GM12878 (cell line): Measurements from ENCODE around the gene MIA3. TPM values are rescaled to one million over a fixed set of nuclear protein-coding genes. Genes with fewer than 3 reads are reported as not detected.

ENCODE experiments used
- ATAC-seq: fragments of 200-7000 bp; cut with Tn5 transposase; 3 replicates; pipeline ENCODE4 v1.9.1; 2020; ENCODE audit warnings: mild to moderate bottlenecking, moderate library complexity
- BruUV-seq: library from RNA; stranded (reverse); fragments of 400-500 nt; replicated peaks from 2 replicates; lab custom pipeline; 2021; lab: Mats Ljungman, UMichigan
- CTCF ChIA-PET: fragments of 300-600 bp; sonication (Branson Sonifier 250); formaldehyde crosslinking; extraction: SDS; loops from one replicate; lab custom pipeline; 2021; ENCODE audit warnings: inconsistent platforms; lab: Yijun Ruan, JAX
- POLR2A ChIA-PET: fragments of 350-600 bp; formaldehyde crosslinking; extraction: SDS; loops from one replicate; lab custom pipeline; 2021; ENCODE audit warnings: inconsistent platforms; lab: Charles Lee
- RAD21 ChIA-PET: fragments of 300-600 bp; sonication (Branson Sonifier 250); formaldehyde crosslinking; loops from one replicate; lab custom pipeline; 2023; ENCODE audit warnings: antibody characterized with exemption; ENCODE audit not compliant: unreplicated experiment; lab: Charles Lee
- SMC1A ChIA-PET: fragments of 300-600 bp; sonication (Branson Sonifier 250); formaldehyde crosslinking; loops from one replicate; lab custom pipeline; 2023; ENCODE audit not compliant: unreplicated experiment, uncharacterized antibody; lab: Charles Lee
- DNase-seq: peaks from one replicate; pipeline ENCODE4 v3.0.0-alpha.2; 2011; ENCODE audit warnings: low read depth, low spot score
- FAIRE-seq: peaks from 3 replicates; lab custom pipeline; 2011; peaks lifted over from hg19 to GRCh38; lab: Jason Lieb, UNC
- H2AFZ ChIP-seq: 2 replicates; pipeline ENCODE4 v1.6.0; 2011; ENCODE audit warnings: low read depth, low read length, control low read depth; ENCODE audit not compliant: control insufficient read depth
- H3K27ac ChIP-seq: 2 replicates; pipeline ENCODE4 v1.5.1; 2011; ENCODE audit warnings: control low read depth; ENCODE audit not compliant: control insufficient read depth, insufficient read depth
- H3K27me3 ChIP-seq, 2 experiments: replicated peaks in 1 of 2; 2 replicates each; pipeline versions ENCODE4 v1.6.0 to v1.6.1; 2011; ENCODE audit warnings: low read length in 1 of 2; ENCODE audit not compliant: control insufficient read depth in 2 of 2, insufficient read depth in 2 of 2
- H3K36me3 ChIP-seq, 2 experiments: 2 replicates each; pipeline ENCODE4 v1.5.1; 2011; ENCODE audit warnings: low read length in 1 of 2; ENCODE audit not compliant: control insufficient read depth in 2 of 2, insufficient read depth in 2 of 2
- H3K4me1 ChIP-seq: 2 replicates; pipeline ENCODE4 v1.6.1; 2011; ENCODE audit warnings: mild to moderate bottlenecking, low read length, moderate library complexity, mixed read lengths; ENCODE audit not compliant: control insufficient read depth, insufficient read depth
- H3K4me2 ChIP-seq: 2 replicates; pipeline ENCODE4 v1.6.0; 2011; ENCODE audit warnings: control low read depth; ENCODE audit not compliant: control insufficient read depth, insufficient read depth
- H3K4me3 ChIP-seq: fragments of 200-600 bp; sonication (generic); 2 replicates; pipeline ENCODE4 v1.5.1; 2016
- H3K79me2 ChIP-seq: 2 replicates; pipeline ENCODE4 v1.6.0; 2011; ENCODE audit warnings: low read length; ENCODE audit not compliant: control insufficient read depth, insufficient read depth
- H3K9ac ChIP-seq: 2 replicates; pipeline ENCODE4 v1.8.0; 2011; ENCODE audit warnings: low read length, control low read depth, mixed read lengths; ENCODE audit not compliant: control insufficient read depth, insufficient read depth
- H3K9me3 ChIP-seq: replicated peaks from 3 replicates; pipeline ENCODE4 v1.5.1; 2011; ENCODE audit warnings: mild to moderate bottlenecking, low read length; ENCODE audit not compliant: control insufficient read depth, insufficient read depth
- H4K20me1 ChIP-seq: 2 replicates; pipeline ENCODE4 v1.6.0; 2011; ENCODE audit not compliant: control insufficient read depth, insufficient read depth
- EP300 ChIP-seq, 2 experiments: fragments of 150-350 bp in 1 of 2; IDR thresholded peaks; 2 replicates each; pipeline ENCODE4 v1.6.1; 2011 to 2012; ENCODE audit warnings: low read depth in 2 of 2, low read length in 2 of 2, borderline replicate concordance in 1 of 2, improper control_type of control experiment in 1 of 2, inconsistent platforms in 1 of 2; ENCODE audit not compliant: control insufficient read depth in 1 of 2
- FOXM1 ChIP-seq: IDR thresholded peaks from 2 replicates; pipeline ENCODE4 v1.6.1; 2012; ENCODE audit warnings: low read depth, mild to moderate bottlenecking, inconsistent platforms, low read length, moderate library complexity
- HDAC6 ChIP-seq: fragments of 200-600 bp; sonication (generic); IDR thresholded peaks from one replicate; pipeline ENCODE4 v1.8.0; 2017; ENCODE audit warnings: antibody characterized with exemption; ENCODE audit not compliant: unreplicated experiment
- HDGF ChIP-seq: fragments of 450-650 bp; IDR thresholded peaks from 2 replicates; pipeline ENCODE4 v1.6.1; 2016; ENCODE audit warnings: antibody characterized with exemption
- JUNB ChIP-seq: IDR thresholded peaks from 2 replicates; pipeline ENCODE4 v1.6.1; 2016; ENCODE audit warnings: antibody characterized with exemption, mild to moderate bottlenecking
- JUND ChIP-seq: IDR thresholded peaks from 2 replicates; pipeline ENCODE4 v1.6.1; 2012; ENCODE audit warnings: low read depth, mild to moderate bottlenecking, low read length, improper control_type of control experiment, moderate library complexity
- KLF5 ChIP-seq: fragments of 450-650 bp; IDR thresholded peaks from 2 replicates; pipeline ENCODE4 v1.6.1; 2014; ENCODE audit warnings: mild to moderate bottlenecking; ENCODE audit not compliant: partially characterized antibody
- MYB ChIP-seq: fragments of 150-350 bp; IDR thresholded peaks from 2 replicates; pipeline ENCODE4 v1.6.1; 2014; ENCODE audit warnings: mild to moderate bottlenecking, low read depth, low read length, borderline replicate concordance
- NFYA ChIP-seq: IDR thresholded peaks from 2 replicates; pipeline ENCODE4 v1.6.1; 2011; ENCODE audit warnings: low read depth, mild to moderate bottlenecking, low read length, improper control_type of control experiment, borderline replicate concordance
- NR2C2 ChIP-seq: IDR thresholded peaks from 2 replicates; pipeline ENCODE4 v1.6.1; 2011; ENCODE audit warnings: borderline replicate concordance, low read depth; ENCODE audit not compliant: control insufficient read depth, insufficient read length
- POLR2AphosphoS5 ChIP-seq: IDR thresholded peaks from 2 replicates; pipeline ENCODE4 v1.6.1; 2011; ENCODE audit warnings: mild to moderate bottlenecking, low read length, inconsistent platforms
- RELA ChIP-seq: fragments of 450-650 bp; IDR thresholded peaks from 2 replicates; pipeline ENCODE4 v1.8.0; 2014; ENCODE audit warnings: borderline replicate concordance; ENCODE audit not compliant: partially characterized antibody
- RFX5 ChIP-seq: IDR thresholded peaks from 2 replicates; pipeline ENCODE4 v1.6.1; 2011; ENCODE audit warnings: low read depth, low read length, improper control_type of control experiment
- SMC3 ChIP-seq: IDR thresholded peaks from 2 replicates; pipeline ENCODE4 v1.6.1; 2011; ENCODE audit warnings: low read length, improper control_type of control experiment, borderline replicate concordance
- WGBS: methylation state at CpG from one replicate; pipeline ENCODE4 v1.1.6; 2016; ENCODE audit warnings: low lambda C conversion rate; ENCODE audit not compliant: insufficient replicate concordance, insufficient coverage; ENCODE audit errors: missing lambda C conversion rate; 5-methylcytosine and 5-hydroxymethylcytosine counted together
- in situ Hi-C: fragments of 300-500 bp; cut with MboI; formaldehyde crosslinking; loops from 9 replicates; pipeline ENCODE4 v1.14.3; 2018; ENCODE audit warnings: mixed read lengths
- intact Hi-C: fragments of 100-400 bp; cut with micrococcal nuclease; formaldehyde crosslinking; loops from one replicate; pipeline ENCODE4 v1.14.2; 2022; ENCODE audit not compliant: unreplicated experiment
- polyA plus RNA-seq, 11 experiments: library from polyadenylated mRNA; depleted of rRNA in 4 of 11; unstranded in 6 of 11; stranded (reverse) in 5 of 11; fragments of >200 nt; fragmentation: Nextera tagmentation in 4 of 11; fragmentation: Illumina TruSeq in 1 of 11; extraction: Ambion mirVana in 4 of 11; extraction: Trizol in 1 of 11; gene quantifications; 1 replicate in 1 of 11; 2 replicates in 10 of 11; pipeline versions ENCODE4 v1.2.1 to v1.2.3, GENCODE V29; 2011 to 2016; ENCODE audit warnings: inconsistent platforms in 2 of 11, missing spikeins in 2 of 11, low read depth in 1 of 11
- total RNA-seq, 4 experiments: library from RNA; depleted of rRNA in 3 of 4; stranded (reverse); fragments of >200 nt in 3 of 4; fragmentation: Illumina TruSeq in 1 of 4; extraction: Trizol in 1 of 4; gene quantifications; 2 replicates each; pipeline versions ENCODE4 v1.2.1 to v1.2.3, GENCODE V29; 2013 to 2021
- TF ChIP-seq, protein P1 (sequence below): IDR thresholded peaks from 2 replicates; pipeline ENCODE4 v1.6.1; 2012; ENCODE audit warnings: mild to moderate bottlenecking, low read depth, low read length
- TF ChIP-seq, protein P2 (sequence below): fragments of 450-650 bp; IDR thresholded peaks from 2 replicates; pipeline ENCODE4 v1.6.1; 2016; ENCODE audit warnings: mild to moderate bottlenecking

Gene MIA3
- total and polyA plus RNA-seq, 10 of the 15 experiments (the other 5 are each of a cell fraction or from before 2014, with no cell fraction given) = 12.9 to 50.8 (median 30.3) TPM

DNA sequence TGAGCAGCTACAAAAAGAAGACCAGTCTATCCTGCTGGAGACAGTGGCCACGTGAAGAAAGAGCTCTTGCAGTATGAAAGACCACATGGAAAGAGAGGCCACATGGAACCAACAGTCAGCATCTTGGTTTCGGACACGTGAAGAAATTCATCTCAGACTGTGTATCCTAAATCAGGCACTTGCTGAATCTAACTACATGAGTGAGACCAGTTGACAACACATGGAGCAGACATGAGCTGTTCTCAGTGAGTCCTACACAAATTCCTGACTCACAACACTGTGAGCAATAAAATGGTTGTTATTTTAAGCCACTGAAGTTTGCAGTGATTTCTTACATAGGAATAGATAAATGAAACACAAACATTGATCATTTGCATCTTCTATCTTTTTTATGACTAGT is 25.7 kb upstream of the MIA3 start:
- ChIA-PET RAD21 (interaction anchor here (1.1 kb wide), 1 partner anchor 27 kb away, joined by 3 read pairs; no protein-coding TSS in a partner anchor), SMC1A (interaction anchor here (1.4 to 1.6 kb wide), 2 partner anchors 22 to 44 kb away, joined by 3 to 4 read pairs; no protein-coding TSS in a partner anchor)
- Histone ChIP-seq H3K27ac (no peak overlapping the region), H3K4me1 (no peaks in the 10 kb centered on the region; the same call in 1 of the 2 replicates), H3K9ac (no peak overlapping the region), H3K27me3 (no peaks in the 10 kb centered on the region), H3K9me3 (no peaks in the 10 kb centered on the region), H3K4me3 (no peak overlapping the region), H3K4me2 (no peak overlapping the region), H4K20me1 (no peaks in the 10 kb centered on the region), H2AFZ (no peak overlapping the region)
- no peak for ATAC-seq
- no peak for FAIRE-seq
- no peak for TF ChIP-seq HDGF
- no peak for TF ChIP-seq JUND
- TF ChIP-seq JUNB = no peak
- no peak for TF ChIP-seq RFX5
- no peak for TF ChIP-seq EP300 (IDR thresholded peaks at IDR 0.05; ENCODE audit: borderline replicate concordance in 1 of 2, control insufficient read depth in 1 of 2, low read depth in 2 of 2, low read length in 2 of 2)
- no peak for TF ChIP-seq KLF5
- TF ChIP-seq, protein P1, sequence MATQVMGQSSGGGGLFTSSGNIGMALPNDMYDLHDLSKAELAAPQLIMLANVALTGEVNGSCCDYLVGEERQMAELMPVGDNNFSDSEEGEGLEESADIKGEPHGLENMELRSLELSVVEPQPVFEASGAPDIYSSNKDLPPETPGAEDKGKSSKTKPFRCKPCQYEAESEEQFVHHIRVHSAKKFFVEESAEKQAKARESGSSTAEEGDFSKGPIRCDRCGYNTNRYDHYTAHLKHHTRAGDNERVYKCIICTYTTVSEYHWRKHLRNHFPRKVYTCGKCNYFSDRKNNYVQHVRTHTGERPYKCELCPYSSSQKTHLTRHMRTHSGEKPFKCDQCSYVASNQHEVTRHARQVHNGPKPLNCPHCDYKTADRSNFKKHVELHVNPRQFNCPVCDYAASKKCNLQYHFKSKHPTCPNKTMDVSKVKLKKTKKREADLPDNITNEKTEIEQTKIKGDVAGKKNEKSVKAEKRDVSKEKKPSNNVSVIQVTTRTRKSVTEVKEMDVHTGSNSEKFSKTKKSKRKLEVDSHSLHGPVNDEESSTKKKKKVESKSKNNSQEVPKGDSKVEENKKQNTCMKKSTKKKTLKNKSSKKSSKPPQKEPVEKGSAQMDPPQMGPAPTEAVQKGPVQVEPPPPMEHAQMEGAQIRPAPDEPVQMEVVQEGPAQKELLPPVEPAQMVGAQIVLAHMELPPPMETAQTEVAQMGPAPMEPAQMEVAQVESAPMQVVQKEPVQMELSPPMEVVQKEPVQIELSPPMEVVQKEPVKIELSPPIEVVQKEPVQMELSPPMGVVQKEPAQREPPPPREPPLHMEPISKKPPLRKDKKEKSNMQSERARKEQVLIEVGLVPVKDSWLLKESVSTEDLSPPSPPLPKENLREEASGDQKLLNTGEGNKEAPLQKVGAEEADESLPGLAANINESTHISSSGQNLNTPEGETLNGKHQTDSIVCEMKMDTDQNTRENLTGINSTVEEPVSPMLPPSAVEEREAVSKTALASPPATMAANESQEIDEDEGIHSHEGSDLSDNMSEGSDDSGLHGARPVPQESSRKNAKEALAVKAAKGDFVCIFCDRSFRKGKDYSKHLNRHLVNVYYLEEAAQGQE = no peak
- no peak for TF ChIP-seq MYB
- TF ChIP-seq SMC3 = no peak
- TF ChIP-seq NR2C2 = no peak
- no peak for TF ChIP-seq NFYA
- TF ChIP-seq RELA = no peak
- TF ChIP-seq, protein P2, sequence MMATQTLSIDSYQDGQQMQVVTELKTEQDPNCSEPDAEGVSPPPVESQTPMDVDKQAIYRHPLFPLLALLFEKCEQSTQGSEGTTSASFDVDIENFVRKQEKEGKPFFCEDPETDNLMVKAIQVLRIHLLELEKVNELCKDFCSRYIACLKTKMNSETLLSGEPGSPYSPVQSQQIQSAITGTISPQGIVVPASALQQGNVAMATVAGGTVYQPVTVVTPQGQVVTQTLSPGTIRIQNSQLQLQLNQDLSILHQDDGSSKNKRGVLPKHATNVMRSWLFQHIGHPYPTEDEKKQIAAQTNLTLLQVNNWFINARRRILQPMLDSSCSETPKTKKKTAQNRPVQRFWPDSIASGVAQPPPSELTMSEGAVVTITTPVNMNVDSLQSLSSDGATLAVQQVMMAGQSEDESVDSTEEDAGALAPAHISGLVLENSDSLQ = no peak
- TF ChIP-seq HDAC6 = no peak
- no peak for TF ChIP-seq POLR2AphosphoS5
- TF ChIP-seq FOXM1 = no peak
- TF ChIP-seq, all 136 proteins: peak for 0
- in situ Hi-C loops = no loop called here
- no TSS peak for BruUV-seq
- DNase-seq = no peak
- CTCF ChIA-PET = interaction anchor here (3.3 kb wide), 1 partner anchor 42 kb away, joined by 16 read pairs; no protein-coding TSS in a partner anchor
- WGBS = 71% methylated on average over 3 of the region's 3 CpGs
- intact Hi-C loops = no loop called here
- H3K79me2 ChIP-seq = peaks cover 18% of the 10 kb centered on the region
- POLR2A ChIA-PET = interaction anchor here (1.3 kb wide), 1 partner anchor 28 kb away, joined by 4 read pairs; no protein-coding TSS in a partner anchor
- no peaks in the 10 kb centered on the region for H3K36me3 ChIP-seq
